ENCODE measurements around the gene RXRB. TPM values are rescaled to one million over a fixed set of nuclear protein-coding genes. Genes with fewer than 3 reads are reported as not detected.

Gene RXRB
- total and polyA plus RNA-seq, 10 of the 15 experiments (the other 5 are each of a cell fraction or from before 2014, with no cell fraction given) = 0.71 to 35.0 (median 20.4) TPM

GRCh38 chr6:33204415-33205190 is 4.1 kb upstream of the RXRB start, which contains the start of gene HSD17B8 (continued):
- no peak for TF ChIP-seq NR2C2 (IDR thresholded peaks at IDR 0.05; ENCODE audit: borderline replicate concordance, control insufficient read depth, insufficient read length, low read depth)
- TF ChIP-seq FOS (IDR thresholded peaks at IDR 0.05; ENCODE audit: borderline replicate concordance, extremely low read depth, insufficient read length) = peak; percentile 21
- peak; percentile 8; the same call in 1 of the 2 replicates for TF ChIP-seq CHD2 (IDR thresholded peaks at IDR 0.05; ENCODE audit: borderline replicate concordance, low read depth, low read length)
- 0 out of 2 replicates have a peak, but pooled peaks have one; percentile 38 for TF ChIP-seq PAX5 (IDR thresholded peaks at IDR 0.05; ENCODE audit: borderline replicate concordance, low read depth, low read length)
- peak; percentile 77 for TF ChIP-seq POLR2A (IDR thresholded peaks at IDR 0.05; ENCODE audit: low read depth, low read length)
- TF ChIP-seq LARP7 (IDR thresholded peaks at IDR 0.05) = peak; percentile 10; the same call in 1 of the 2 replicates
- TF ChIP-seq IKZF1 (conservative IDR thresholded peaks at IDR 0.05) = 0 out of 2 replicates have a peak, but pooled peaks have one; percentile 9
- TF ChIP-seq, protein P1, sequence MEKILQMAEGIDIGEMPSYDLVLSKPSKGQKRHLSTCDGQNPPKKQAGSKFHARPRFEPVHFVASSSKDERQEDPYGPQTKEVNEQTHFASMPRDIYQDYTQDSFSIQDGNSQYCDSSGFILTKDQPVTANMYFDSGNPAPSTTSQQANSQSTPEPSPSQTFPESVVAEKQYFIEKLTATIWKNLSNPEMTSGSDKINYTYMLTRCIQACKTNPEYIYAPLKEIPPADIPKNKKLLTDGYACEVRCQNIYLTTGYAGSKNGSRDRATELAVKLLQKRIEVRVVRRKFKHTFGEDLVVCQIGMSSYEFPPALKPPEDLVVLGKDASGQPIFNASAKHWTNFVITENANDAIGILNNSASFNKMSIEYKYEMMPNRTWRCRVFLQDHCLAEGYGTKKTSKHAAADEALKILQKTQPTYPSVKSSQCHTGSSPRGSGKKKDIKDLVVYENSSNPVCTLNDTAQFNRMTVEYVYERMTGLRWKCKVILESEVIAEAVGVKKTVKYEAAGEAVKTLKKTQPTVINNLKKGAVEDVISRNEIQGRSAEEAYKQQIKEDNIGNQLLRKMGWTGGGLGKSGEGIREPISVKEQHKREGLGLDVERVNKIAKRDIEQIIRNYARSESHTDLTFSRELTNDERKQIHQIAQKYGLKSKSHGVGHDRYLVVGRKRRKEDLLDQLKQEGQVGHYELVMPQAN (conservative IDR thresholded peaks at IDR 0.05) = peak; percentile 49; the same call in 1 of the 2 replicates
- 0 out of 2 replicates have a peak, but pooled peaks have one; percentile 24 for TF ChIP-seq NRF1 (conservative IDR thresholded peaks at IDR 0.05; ENCODE audit: low read depth, low read length)
- no peak for TF ChIP-seq MEF2B (IDR thresholded peaks at IDR 0.05; ENCODE audit: partially characterized antibody, poor library complexity, severe bottlenecking)
- TF ChIP-seq, protein P2, sequence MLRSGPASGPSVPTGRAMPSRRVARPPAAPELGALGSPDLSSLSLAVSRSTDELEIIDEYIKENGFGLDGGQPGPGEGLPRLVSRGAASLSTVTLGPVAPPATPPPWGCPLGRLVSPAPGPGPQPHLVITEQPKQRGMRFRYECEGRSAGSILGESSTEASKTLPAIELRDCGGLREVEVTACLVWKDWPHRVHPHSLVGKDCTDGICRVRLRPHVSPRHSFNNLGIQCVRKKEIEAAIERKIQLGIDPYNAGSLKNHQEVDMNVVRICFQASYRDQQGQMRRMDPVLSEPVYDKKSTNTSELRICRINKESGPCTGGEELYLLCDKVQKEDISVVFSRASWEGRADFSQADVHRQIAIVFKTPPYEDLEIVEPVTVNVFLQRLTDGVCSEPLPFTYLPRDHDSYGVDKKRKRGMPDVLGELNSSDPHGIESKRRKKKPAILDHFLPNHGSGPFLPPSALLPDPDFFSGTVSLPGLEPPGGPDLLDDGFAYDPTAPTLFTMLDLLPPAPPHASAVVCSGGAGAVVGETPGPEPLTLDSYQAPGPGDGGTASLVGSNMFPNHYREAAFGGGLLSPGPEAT (IDR thresholded peaks at IDR 0.05; ENCODE audit: low read depth) = peak; percentile 55; the same call in 1 of the 2 replicates
- peak; percentile 98 for TF ChIP-seq NR2F1 (conservative IDR thresholded peaks at IDR 0.05)
- 0 out of 3 replicates have a peak, but pooled peaks have one; percentile 27 for TF ChIP-seq POU2F2 (IDR thresholded peaks at IDR 0.05; ENCODE audit: borderline replicate concordance, low read depth, low read length)
- no peak for TF ChIP-seq SREBF2 (IDR thresholded peaks at IDR 0.05; ENCODE audit: low read length)
- TF ChIP-seq BHLHE40 (IDR thresholded peaks at IDR 0.05; ENCODE audit: borderline replicate concordance in 1 of 2, low read depth in 2 of 2, low read length in 1 of 2) = peak in 1 of 2 experiments; percentile 27; a peak in 1 of 4 replicates
- TF ChIP-seq TAF1 (IDR thresholded peaks at IDR 0.05; ENCODE audit: borderline replicate concordance, low read depth, low read length) = 0 out of 2 replicates have a peak, but pooled peaks have one; percentile 27
- no peak for TF ChIP-seq HCFC1 (IDR thresholded peaks at IDR 0.05; ENCODE audit: low read length)
- peak; percentile 67 for TF ChIP-seq RFX5 (IDR thresholded peaks at IDR 0.05; ENCODE audit: low read depth, low read length)
- TF ChIP-seq HDGF (IDR thresholded peaks at IDR 0.05) = peak; percentile 59; the same call in 1 of the 2 replicates
- TF ChIP-seq POLR2AphosphoS5 (IDR thresholded peaks at IDR 0.05; ENCODE audit: low read length) = peak; percentile 59; the same call in 1 of the 2 replicates
- no peak for TF ChIP-seq PBX3 (IDR thresholded peaks at IDR 0.05; ENCODE audit: insufficient replicate concordance, low read depth, low read length)
- TF ChIP-seq POLR2AphosphoS2 (IDR thresholded peaks at IDR 0.05; ENCODE audit: low read depth, low read length) = peak; percentile 95
- TF ChIP-seq SP1 (IDR thresholded peaks at IDR 0.05; ENCODE audit: low read depth, low read length) = peak; percentile 92
- TF ChIP-seq RAD21 (IDR thresholded peaks at IDR 0.05; ENCODE audit: insufficient read depth, low read depth, low read length) = no peak
- no peak for TF ChIP-seq SMARCA5 (IDR thresholded peaks at IDR 0.05)
- TF ChIP-seq BACH1 (IDR thresholded peaks at IDR 0.05; ENCODE audit: borderline replicate concordance) = peak; percentile 41

Measured in GM12878 (cell line).